DMS114 treated with DMSO at 0.1 percent for 48 hours (cell line): ENCODE data around the gene ANKS6.

ENCODE experiments used
- DNase-seq: peaks from one replicate; lab custom pipeline; 2025; ENCODE audit not compliant: unreplicated experiment; lab: John Stamatoyannopoulos, UW

Gene ANKS6

DNA sequence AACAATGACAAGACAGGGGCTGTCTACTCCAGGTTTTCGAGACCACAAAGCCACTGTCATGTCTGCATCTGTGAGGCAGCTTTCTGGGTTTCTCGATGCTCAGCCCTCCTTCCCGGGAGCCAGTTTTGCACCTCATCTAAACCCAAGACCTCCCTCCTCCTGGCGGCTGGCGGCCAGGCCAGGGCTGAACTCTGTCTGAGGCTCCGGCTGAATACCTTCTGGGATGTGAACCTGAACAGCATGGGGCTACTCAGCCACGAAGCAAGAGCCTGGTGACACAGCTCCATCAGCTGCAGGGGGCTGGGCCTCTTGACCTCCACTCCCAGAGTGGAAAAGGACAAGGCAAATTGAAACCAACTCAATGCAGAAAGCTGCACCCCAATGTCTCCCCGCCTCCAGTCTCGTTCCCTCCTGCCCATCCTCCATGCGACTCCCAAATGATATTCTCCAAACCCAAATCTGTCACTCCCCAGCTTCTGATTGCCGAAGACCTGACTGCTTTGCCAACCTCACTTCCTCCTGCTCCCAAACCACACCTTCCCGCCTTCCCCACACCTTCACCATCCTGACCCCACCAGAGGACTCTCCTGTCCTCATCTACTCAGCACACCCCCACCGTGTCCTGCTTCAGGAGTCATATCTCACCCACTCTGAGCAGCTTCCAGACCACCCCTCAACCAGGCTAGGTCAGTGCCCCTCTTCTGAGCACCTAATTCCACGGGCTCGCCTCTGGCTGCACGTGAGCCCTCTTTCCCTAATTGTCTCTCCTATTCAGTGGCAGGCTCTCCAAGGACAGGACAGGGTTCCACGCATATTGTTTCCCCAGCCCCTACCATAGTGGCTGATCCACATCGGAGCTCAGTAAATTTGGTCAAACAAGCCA lies 4.5 kb downstream of the ANKS6 start:
- DNase-seq = no peak

DNA sequence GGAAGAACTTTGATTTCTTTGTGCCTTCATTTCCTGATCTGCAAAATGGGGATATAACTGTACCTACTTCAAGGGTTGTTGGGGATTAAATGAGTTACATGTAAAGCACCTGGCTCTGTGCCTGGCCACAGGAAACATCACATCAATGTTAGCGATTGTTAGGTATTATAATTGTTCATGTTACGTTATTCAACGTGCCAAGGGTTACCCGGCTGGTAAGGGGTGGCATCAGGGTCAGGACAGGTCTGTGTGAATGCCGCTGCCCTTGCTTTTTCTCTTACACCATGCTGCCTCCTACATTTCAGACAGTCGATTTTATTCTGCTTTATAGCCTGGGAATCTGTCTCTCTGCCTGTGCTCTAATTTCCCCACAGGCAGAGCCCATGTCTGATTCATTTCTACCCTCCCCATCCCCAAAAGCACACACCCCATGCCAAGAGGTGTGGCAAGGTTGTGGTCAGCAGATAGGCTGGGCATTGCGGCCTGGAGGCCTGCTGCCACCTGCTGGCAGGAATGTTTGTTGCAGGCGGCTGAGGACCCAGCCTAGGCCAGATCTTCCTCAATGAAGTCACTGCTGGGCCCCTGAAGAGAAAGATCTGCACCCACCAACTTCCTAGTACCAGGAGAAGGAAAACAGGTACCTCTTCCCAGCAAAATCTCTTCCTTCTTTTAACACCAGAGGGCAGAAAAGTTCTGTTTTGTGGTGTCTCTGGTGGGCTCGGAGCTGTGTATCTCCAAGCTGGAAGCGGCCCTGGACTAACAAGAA lies 5.3 kb downstream of the ANKS6 start:
- DNase-seq = no peak

DNA sequence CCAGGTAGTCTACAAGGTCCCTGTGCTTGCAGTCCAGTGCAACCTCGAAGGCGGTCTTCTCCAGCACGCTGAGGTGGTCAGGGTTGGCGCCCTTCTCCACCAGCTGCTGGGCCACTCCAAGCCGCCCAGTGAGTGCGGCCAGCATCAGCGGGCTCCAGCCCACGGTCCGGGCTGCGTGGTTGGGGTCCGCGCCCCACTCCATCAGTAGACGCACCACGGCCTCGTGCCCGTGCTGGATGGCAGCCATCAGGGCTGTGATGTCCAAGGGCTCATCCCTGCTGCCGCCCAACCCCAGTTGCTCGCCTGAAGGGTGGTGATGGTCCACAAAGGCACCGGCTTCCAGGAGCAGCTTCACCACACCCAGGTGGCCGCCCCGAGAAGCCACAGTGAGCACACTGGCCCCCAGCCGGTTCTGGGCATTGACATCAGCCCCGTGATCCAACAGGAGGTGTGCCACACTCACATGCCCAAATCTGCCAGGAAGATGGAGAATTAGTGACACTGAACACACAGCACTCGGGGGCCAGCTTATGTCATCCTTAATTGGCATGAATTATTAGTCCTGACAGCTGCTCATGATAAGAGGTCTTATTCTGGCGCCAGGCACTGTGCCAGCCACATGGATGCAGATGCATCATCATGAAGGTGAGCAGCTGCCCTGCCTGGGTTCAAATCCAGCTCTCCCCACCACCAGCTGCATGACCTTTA lies 6.1 kb downstream of the ANKS6 start:
- no peak for DNase-seq

DNA sequence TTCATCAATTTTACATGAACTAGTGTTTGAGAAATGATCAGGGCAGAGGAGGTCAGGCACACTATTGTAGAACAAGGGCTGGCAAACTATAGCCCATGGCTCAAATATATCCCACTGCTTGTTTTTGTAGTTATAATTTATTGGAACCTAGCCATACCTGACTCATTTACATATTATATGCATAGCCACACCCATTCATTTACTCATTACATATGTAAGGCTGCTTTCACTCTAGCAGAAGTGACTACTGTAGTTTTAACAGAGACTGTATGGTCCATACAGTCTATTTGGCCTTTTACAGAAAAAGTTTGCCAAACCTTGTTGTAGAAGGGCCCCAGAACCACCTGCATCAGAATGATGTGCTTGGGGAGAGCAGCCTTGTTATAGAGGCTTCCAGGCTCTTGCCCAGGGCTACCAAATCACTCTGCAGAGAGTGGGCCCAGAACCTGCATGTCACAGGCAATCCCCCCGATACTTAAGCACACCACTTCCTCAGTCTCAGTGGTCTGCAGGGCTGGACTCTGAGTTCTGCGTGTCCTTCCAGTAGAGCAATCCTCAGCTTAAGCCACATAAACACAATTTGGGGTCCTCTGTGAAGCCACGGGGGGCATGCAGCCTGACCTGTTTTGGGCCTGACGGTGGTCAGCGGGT lies 6.7 kb downstream of the ANKS6 start:
- no peak for DNase-seq

DNA sequence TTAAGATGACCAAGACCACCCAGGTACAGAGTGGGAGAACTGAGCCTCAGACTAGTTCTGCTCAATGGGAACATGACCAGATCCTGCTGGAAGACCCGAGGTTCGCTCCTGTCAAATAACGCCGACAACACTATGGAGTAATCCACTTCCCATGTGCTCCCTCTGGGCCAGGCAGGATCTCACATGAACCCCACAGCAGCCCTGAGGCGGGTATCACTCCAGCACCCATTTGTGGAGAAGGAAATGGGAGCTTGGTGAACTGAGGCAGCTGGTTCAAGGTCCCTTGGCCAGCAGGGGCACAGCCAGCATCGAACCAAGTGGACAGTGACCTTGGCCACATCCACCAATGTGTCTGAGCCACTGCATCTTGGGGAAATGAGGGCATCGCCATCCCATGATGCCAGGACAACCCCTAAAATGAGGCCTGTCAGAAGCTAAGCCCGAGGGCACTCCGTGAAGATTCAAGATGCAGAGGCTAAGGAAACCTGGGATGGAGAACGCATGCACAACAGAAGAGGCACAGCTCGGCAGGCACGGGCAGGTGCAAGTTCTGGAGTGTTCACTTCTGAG lies 8.5 kb downstream of the ANKS6 start:
- no peak for DNase-seq

DNA sequence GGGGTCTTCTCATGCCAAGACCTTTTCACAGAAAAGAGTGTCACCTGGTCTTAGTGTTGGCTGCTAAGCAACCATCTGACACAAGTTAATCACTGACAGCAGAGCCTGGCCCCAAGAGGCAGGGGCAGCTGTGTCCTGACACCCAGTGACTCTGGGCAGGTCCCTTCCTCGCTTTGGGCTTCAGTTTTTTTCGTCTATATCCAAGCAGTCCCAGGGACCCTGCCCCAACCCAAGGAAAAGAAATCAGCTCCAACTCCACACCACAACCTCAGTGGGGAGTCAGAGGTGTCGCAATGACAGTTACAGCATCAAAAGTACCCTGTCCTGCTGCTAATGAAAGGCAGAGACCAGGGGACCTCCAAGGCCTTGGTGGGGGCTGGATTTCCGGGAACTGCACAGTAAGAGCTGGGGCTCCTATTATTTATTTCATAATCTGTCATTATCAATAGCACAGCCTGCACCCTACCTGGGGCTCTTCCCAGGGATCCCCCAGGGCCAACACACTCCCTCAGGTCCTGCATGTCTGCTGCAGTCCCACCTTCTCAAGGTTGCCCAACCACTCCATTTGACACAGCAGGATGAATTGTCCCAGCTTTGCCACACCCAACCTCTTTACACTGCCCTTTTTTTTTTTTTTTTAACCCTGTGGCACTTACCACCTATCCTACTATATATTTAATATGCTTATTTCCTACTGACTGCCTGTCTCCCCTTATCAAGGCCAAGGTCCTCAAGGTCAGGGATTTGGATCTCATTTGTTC lies 9.4 kb downstream of the ANKS6 start:
- DNase-seq = no peak

DNA sequence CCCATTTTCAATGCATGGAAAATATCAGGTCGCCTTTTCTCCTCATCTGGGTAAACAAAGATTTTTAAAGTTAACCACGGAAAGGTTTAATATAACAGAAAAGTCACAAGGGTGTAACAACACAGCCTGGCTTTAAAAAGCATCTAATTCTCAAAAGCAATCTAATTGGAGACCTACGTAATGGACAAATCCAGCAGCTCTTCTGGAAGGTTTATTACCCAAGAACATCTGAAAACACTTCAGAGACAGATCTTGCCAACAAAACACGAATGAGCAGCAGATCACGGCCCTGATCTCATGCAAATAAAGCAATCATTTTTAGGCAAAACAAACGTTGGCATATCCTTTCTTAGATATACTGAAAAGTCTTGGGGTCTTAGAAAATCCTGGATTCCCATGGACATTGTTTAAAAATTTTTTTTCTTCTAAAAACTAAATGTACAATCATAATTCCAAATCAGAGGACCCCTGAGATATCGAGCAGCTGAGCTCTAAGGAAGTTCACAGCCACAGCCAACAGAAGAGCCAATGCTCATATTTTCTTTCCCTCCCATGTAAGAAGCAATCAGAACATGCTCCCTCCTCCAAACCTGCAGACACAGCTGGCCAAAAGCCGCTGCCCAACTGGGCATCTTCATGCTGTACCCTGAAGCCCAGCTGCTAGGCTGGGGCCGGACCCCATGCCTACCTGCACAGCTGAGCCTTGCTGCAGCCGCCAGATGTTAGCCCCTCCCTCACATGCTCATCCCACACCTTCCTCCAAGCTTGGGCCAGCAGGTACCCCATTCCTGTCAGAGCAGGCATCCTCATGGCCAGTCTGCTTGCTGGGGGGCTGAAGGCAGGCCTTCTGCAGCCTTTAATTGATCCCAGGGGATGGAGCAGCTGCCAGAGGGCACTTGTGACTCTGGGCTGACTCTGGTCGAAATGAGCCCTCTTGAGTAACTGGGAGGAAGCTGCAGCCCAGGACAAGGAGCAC lies 11.2 kb downstream of the ANKS6 start:
- DNase-seq = no peak

DNA sequence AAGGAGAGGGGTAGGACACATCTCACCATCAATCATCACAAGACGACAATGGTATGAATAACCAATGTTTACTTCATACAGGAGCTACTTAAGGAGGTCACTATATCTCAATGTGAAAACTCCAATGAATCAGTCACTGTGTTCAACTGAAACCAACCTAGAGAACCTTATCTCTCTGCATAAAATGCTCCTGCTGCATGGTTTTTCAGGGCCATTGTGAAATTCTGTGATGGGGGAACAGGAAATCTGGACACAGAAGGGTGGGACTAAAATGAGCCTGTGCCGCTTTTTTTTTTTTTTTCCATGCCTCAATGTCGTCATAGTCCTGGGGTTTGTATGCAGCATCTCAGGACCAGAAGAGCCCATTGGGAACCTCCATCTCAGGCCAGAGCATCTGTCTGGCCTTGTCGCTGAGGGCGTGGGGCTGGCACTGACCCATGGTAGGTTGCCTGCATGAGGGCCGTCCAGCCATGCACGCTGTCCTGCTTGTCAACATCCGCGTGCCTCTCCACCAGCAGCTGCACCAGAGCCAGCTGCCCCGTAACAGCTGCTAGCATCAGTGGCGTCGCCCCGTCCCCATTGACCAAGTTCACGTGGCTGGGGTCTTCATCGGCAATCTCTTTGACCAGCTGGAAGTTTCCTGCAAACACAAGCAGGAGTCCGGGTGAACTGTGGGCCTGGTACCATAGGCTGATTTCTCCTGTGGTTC lies 12.7 kb downstream of the ANKS6 start:
- no peak for DNase-seq

DNA sequence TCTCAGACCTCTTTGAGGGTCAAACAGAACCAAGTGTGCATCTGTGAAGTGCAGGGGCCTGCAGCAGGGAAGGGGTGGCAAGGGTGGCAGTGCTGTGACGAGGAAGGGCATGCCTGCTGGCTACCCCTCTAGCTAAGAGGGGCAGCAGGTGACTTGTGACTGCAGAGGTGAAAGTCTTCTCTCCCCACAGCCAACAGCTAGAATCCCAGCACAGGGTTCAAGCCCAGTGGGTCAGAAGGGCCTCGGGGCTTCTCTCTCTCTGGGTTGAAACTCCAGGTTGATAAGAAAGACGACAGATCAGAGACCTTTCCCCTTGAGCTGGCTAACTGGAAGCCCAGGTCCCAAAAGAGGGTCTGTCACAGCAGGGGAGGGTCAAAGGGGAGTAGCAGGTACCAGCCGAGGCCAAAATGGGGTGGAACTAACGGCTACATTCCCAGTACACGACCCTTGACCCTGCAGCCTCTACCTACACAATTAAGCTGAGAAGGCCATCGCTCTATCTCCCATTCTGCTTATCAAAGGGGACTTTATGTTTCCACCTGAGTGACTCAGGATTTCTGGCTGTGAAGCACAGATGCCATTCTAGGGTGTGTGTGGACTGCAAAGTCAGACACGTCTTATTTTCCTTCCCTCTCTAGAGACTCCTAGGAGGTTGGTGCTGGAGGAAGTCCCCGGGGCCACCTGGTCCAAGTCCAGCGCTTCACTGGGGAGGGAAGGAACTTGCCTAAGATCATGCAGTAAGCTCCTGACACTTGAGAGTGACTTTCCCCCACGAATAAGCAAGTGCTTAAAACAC lies 14.6 kb downstream of the ANKS6 start:
- DNase-seq = no peak

DNA sequence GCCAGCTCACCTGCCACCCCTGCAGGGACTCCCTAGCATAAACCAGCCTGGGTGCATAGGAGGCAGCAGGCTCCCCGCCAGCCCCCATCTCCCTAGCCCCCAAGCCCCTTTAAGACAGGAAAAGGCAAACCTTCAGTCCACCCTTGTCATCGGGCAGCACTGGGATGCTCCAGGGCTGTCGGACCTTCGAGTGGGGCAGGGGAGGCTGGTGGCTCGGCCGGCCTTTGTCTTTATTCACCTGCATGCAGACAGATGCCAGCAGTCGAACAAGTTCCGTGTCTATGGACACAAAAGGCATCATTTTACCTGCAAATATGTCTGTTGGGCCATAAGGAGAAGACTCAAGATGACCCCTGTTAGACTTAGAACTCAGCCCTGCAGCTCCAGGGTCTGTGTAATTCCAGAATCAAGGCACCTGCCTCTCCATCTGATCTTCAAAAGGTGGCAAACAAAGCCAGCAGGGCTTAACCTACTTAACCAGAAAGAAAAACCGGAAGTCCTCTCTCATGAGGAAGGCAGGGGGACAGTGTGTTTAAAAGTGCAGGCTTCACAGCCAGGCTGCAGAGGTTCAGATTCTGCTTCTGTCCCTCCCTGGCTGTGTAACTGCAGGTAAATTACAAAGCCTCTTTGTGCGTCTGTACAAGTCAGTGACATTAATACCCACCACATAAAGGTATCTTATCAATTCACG lies 16.2 kb downstream of the ANKS6 start:
- DNase-seq = no peak

DNA sequence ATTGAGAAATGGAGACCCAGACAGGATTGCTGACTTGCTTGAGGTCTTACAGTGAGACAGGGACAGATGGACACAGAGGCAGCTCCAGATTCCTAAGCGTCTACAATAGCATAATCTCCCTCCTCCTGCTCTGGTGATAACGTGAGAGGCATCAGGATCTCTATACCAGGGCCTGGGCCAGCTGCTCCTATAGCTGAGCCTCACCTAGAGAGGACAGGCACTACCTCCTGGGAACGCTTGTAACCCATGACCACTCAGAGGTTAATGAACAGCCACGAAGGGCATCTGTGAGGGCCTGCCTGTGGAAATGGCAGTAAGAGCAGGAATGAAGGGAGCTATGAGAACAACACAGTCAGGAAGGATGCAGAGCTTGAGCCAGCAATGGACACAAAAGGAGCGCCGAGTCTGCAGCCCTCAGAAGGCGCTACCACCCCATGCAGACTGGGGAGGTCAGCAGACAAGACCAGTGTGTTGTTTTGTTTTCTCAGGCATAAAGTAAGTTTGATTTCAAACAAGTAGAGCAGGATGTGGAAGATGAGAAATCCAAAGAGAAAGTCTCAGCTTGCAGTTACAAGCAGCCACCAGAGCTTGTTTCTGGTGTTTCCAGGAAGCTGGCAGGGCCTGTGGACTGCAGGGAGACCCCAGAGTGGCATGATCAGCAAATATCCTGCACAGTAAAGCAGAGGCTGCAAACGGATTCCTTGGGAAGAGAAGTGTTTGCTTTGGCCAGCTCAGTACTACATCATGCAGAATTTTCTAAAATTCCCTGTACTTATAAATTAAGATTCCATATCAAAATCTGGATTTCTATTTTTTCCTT lies 17.4 kb downstream of the ANKS6 start:
- DNase-seq = no peak

DNA sequence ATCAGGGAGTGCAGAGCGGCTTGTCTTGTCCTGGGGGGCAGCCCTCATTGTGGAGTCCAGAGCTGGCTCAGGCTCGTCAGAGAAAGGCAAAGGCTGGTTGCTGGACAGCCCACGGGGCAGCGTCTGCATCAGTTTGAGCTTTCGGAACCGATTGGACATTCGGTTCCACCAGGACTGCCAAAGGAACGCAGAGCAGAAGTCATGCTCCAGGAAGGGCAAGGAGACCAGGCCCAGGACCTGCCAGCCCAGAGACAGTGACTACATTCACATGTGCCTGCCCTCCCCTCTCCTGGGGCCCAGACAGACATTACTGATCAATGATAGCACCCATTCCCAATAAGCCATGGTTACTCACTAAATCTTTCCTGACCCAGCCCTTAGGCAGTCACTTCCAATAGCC lies 18.1 kb downstream of the ANKS6 start:
- DNase-seq = no peak

DNA sequence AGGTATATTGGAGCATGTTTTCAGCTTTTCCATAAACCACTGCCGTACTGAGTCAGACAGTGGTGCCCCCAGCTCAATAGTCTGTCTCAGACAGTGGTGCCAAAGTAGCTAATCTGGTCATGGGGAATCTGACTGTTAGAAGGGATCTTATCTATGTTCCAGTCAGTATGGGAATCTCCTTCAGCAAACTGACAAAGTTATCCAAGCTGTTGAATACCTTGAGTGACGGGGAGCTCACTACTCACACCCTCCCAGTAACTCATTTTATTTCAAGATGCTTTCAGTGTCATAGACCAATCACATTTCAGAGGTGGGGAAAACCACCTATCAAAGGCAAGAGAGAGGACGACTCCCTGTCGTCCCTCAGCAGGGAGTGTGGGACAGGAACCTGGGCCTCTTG lies 18.7 kb downstream of the ANKS6 start:
- no peak for DNase-seq

DNA sequence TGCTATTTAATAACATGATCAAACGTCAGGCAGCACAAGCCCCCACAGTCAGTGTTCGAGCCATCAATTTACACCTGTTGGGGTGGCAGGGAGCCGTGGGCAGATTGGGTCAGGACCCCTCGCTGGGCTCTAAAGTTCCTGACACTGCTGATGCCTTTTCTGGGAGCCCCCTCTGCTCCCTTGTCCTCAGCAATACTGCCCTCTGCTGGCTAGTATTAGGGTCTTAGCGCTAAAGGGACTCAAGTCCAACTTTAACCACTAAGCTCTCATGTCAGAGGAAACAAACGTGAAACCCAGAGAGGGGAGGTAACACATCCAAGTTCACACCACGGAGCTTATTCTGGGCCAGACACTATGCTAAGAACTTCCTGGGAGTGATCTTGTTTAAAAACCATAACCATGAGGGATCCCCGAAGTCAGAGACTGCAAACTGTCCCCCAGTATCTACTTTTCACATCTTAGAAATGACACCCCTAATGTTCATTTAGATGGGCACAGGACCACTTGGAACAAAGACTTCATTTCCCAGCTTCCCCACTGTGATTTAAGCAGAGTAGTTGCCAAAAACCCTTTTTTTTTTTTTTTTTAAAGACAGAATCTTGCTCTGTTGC lies 20.4 kb downstream of the ANKS6 start:
- DNase-seq = peak; percentile 15

DNA sequence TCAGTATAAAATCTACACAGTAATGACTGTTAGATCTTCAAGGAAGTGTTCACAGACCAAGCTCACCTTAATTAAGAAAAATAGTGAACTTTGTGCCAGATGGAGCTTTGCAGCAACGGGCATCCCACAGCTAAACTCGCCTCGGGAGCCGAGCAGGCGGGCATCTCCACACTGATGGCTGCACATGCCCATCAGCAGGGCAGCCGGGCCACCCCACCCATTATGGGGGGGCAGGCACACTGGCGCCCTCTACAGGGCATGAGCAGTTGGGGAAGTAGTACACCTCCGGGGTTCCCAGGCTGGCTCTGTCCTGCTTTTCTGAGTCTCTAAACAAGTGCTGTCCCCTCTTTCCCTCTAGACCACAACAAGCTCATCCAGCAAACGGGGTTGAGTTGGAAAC lies 21.6 kb downstream of the ANKS6 start:
- DNase-seq = no peak

DNA sequence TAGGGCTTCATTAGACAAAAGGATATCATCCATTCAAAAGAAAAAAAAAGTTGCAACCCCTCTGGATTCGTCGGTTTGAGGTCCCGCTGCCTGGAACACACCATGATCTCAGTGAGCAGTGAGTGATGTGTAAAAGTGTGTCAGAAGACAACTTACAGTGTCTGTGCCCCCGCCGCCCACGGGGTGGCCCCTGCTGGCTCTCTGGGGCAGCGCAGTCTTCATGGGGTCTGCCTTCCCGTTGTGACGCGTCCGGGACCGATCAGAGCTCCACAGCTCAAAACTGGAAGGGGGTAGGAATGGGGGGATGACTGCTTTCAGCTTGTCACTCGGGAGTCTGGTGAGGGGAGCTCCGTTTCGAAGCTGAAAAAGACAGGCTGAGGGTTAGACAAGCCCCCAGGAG lies 22.6 kb downstream of the ANKS6 start:
- no peak for DNase-seq
